Common myeloid progenitor, CD34-positive (primary cell): ENCODE data around the gene DPCD.
"Not testable (repeated sequence)": the region's sequence is repeated elsewhere in the genome, so short reads cannot be mapped to it uniquely, and the experiment has no call there.

Experiments used
- CTCF ChIA-PET: fragments of 350-600 bp; sonication (Branson Sonifier 250); formaldehyde crosslinking; loops from one replicate; lab custom pipeline; 2021; ENCODE audit warnings: antibody characterized with exemption; lab: Charles Lee
- POLR2A ChIA-PET: fragments of 350-600 bp; sonication (Branson Sonifier 250); formaldehyde crosslinking; loops from one replicate; lab custom pipeline; 2021; ENCODE audit warnings: antibody characterized with exemption; lab: Charles Lee
- DNase-seq, 3 donors: peaks; one replicate each; pipeline versions ENCODE4 v3.0.0 to v3.0.0-alpha.2; 2013
- H3K27ac ChIP-seq, 2 experiments: 1 replicate in 1 of 2; 2 replicates in 1 of 2; pipeline ENCODE4 v1.7.0; 2013; ENCODE audit warnings: inconsistent platforms in 2 of 2, low read length in 2 of 2, mild to moderate bottlenecking in 2 of 2, low read depth in 1 of 2, moderate library complexity in 1 of 2; ENCODE audit not compliant: severe bottlenecking in 2 of 2, insufficient read depth in 1 of 2, poor library complexity in 1 of 2
- H3K27me3 ChIP-seq, 5 experiments: replicated peaks in 2 of 5; 1 replicate in 3 of 5; 2 replicates in 2 of 5; pipeline versions ENCODE4 v1.6.1 to v1.7.0; 2013; ENCODE audit warnings: low read length in 4 of 5, mild to moderate bottlenecking in 2 of 5, moderate library complexity in 2 of 5, inconsistent platforms in 1 of 5; ENCODE audit not compliant: insufficient read depth in 5 of 5, control insufficient read depth in 4 of 5
- H3K36me3 ChIP-seq, 4 experiments: 1 replicate in 2 of 4; 2 replicates in 2 of 4; pipeline versions ENCODE4 v1.6.1 to v1.7.0; 2013; ENCODE audit warnings: low read length in 3 of 4, control low read depth in 1 of 4, mild to moderate bottlenecking in 1 of 4; ENCODE audit not compliant: control insufficient read depth in 4 of 4, insufficient read depth in 4 of 4
- H3K4me1 ChIP-seq, 4 experiments: 1 replicate in 3 of 4; 2 replicates in 1 of 4; pipeline versions ENCODE4 v1.6.1 to v1.7.1; 2013; ENCODE audit warnings: low read length in 3 of 4, mild to moderate bottlenecking in 3 of 4, control low read depth in 1 of 4, inconsistent platforms in 1 of 4, moderate library complexity in 1 of 4; ENCODE audit not compliant: control insufficient read depth in 4 of 4, insufficient read depth in 4 of 4; ENCODE audit errors: control extremely low read depth in 1 of 4
- H3K4me3 ChIP-seq, 7 experiments: 1 replicate in 4 of 7; 2 replicates in 3 of 7; pipeline versions ENCODE4 v1.5.1 to v1.7.0; 2013; ENCODE audit warnings: mild to moderate bottlenecking in 7 of 7, low read length in 6 of 7, moderate library complexity in 6 of 7, inconsistent platforms in 2 of 7, low read depth in 2 of 7, control low read depth in 1 of 7; ENCODE audit not compliant: insufficient read depth in 4 of 7, control insufficient read depth in 1 of 7; ENCODE audit errors: extremely low read depth in 1 of 7
- H3K9me3 ChIP-seq, 5 experiments: 1 replicate in 4 of 5; 2 replicates in 1 of 5; pipeline versions ENCODE4 v1.6.1 to v1.7.1; 2013; ENCODE audit warnings: low read length in 4 of 5, mild to moderate bottlenecking in 2 of 5, inconsistent platforms in 1 of 5, low read depth in 1 of 5, moderate library complexity in 1 of 5; ENCODE audit not compliant: control insufficient read depth in 4 of 5, insufficient read depth in 2 of 5; ENCODE audit errors: control extremely low read depth in 1 of 5
- WGBS: methylation state at CpG from one replicate; pipeline ENCODE4 v1.1.5; 2013; ENCODE audit not compliant: insufficient coverage; 5-methylcytosine and 5-hydroxymethylcytosine counted together

The DPCD gene

GRCh38 chr10:101580486-101581399 lies 7.4 kb upstream of the DPCD start:
- Histone ChIP-seq H3K27me3 (no peaks in the 10 kb centered on the region), H3K36me3 (peaks cover 5 to 78% (median 49%) of the 10 kb centered on the region in 4 experiments), H3K27ac (no peak overlapping the region), H3K4me3 (no peak overlapping the region), H3K4me1 (no peaks in the 10 kb centered on the region), H3K9me3 (no peaks in the 10 kb centered on the region)
- DNase-seq: no peak
- POLR2A ChIA-PET: interaction anchor here (0.6 kb wide), 1 partner anchor 15 kb away, joined by 3 read pairs; no protein-coding TSS in a partner anchor
- CTCF ChIA-PET: interaction anchor here (1.0 to 4.9 kb wide), 5 partner anchors 10 to 291 kb away, joined by 3 to 31 read pairs (median 4); no protein-coding TSS in a partner anchor
- WGBS: over 99% methylated on average over 7 of the region's 10 CpGs

GRCh38 chr10:101585841-101586240 lies 2.3 kb upstream of the DPCD start:
- POLR2A ChIA-PET: no interaction called here
- H3K27me3 ChIP-seq: no peaks in the 10 kb centered on the region
- 96% methylated on average over 8 of the region's 9 CpGs for WGBS
- peaks cover 5 to 21% (median 17%) of the 10 kb centered on the region in 4 experiments for H3K4me1 ChIP-seq
- CTCF ChIA-PET: interaction anchor here (1.0 to 2.4 kb wide), 2 partner anchors 15 to 119 kb away, joined by 4 to 8 read pairs; no protein-coding TSS in a partner anchor
- no peak overlapping the region for H3K4me3 ChIP-seq
- H3K36me3 ChIP-seq: peaks cover 2 to 41% (median 30%) of the 10 kb centered on the region in 4 experiments
- no peak for DNase-seq
- H3K9me3 ChIP-seq: no peaks in the 10 kb centered on the region
- H3K27ac ChIP-seq: no peak overlapping the region

GRCh38 chr10:101588879-101589278 lies 758 bp downstream of the DPCD start:
- no peaks in the 10 kb centered on the region for H3K27me3 ChIP-seq
- H3K4me1 ChIP-seq: peaks cover 5 to 23% (median 20%) of the 10 kb centered on the region in 4 experiments
- ChIA-PET POLR2A (no interaction called here), CTCF (interaction anchor here (1.2 to 1.3 kb wide), 2 partner anchors 18 kb away, joined by 4 to 5 read pairs; no protein-coding TSS in a partner anchor)
- H3K36me3 ChIP-seq: peaks cover 0 to 15% (median 11%) of the 10 kb centered on the region in 4 experiments
- H3K9me3 ChIP-seq: no peaks in the 10 kb centered on the region
- WGBS: 87% methylated on average over 5 of the region's 5 CpGs
- H3K27ac ChIP-seq: peak overlapping the region in 1 of 2 experiments; percentile 84
- H3K4me3 ChIP-seq: peak overlapping the region in 6 of 7 experiments; percentile 79 to 96 (median 90)
- no peak for DNase-seq

GRCh38 chr10:101593331-101593730 lies 5.2 kb downstream of the DPCD start:
- POLR2A ChIA-PET, H3K27ac ChIP-seq, H3K27me3 ChIP-seq, H3K9me3 ChIP-seq, DNase-seq, H3K36me3 ChIP-seq, H3K4me3 ChIP-seq: not testable (repeated sequence)
- WGBS: 100% methylated on average over 2 of the region's 2 CpGs
- CTCF ChIA-PET: interaction anchor here (1.1 to 1.6 kb wide), 4 partner anchors 11 to 22 kb away, joined by 3 to 4 read pairs (median 3); no protein-coding TSS in a partner anchor
- H3K4me1 ChIP-seq: peaks cover 4 to 11% (median 7%) of the 10 kb centered on the region in 4 experiments

- 98% methylated on average over 6 of the region's 13 CpGs for WGBS
- ChIA-PET CTCF (interaction anchor here (0.6 to 2.9 kb wide), 7 partner anchors 10 to 185 kb away, joined by 3 to 16 read pairs (median 4); no protein-coding TSS in a partner anchor), POLR2A (interaction anchor here (0.5 to 0.7 kb wide), 2 partner anchors 14 to 130 kb away, joined by 3 to 4 read pairs; no protein-coding TSS in a partner anchor)
- H3K4me3 ChIP-seq: no peak overlapping the region
- peaks cover 0 to 3% (median 0%) of the 10 kb centered on the region in 4 experiments for H3K36me3 ChIP-seq
- H3K9me3 ChIP-seq: no peaks in the 10 kb centered on the region
- H3K27me3 ChIP-seq: no peaks in the 10 kb centered on the region
- DNase-seq: no peak
- H3K27ac ChIP-seq: no peak overlapping the region
- H3K4me1 ChIP-seq: peaks cover 0 to 5% (median 1%) of the 10 kb centered on the region in 4 experiments
These were observed 7.7 kb downstream of the DPCD start for GRCh38 chr10:101595591-101596433.

- POLR2A ChIA-PET: no interaction called here
- CTCF ChIA-PET: interaction anchor here (0.7 to 2.9 kb wide), 4 partner anchors 8 to 245 kb away, joined by 3 to 16 read pairs (median 3); no protein-coding TSS in a partner anchor
- H3K27me3 ChIP-seq: no peaks in the 10 kb centered on the region
- peaks cover 0 to 5% (median 1%) of the 10 kb centered on the region in 4 experiments for H3K4me1 ChIP-seq
- peaks cover 0 to 4% (median 0%) of the 10 kb centered on the region in 4 experiments for H3K36me3 ChIP-seq
- H3K9me3 ChIP-seq: no peaks in the 10 kb centered on the region
- 92% methylated on average over 10 of the region's 14 CpGs for WGBS
- H3K27ac ChIP-seq: no peak overlapping the region
- no peak overlapping the region for H3K4me3 ChIP-seq
- no peak for DNase-seq
These were observed 9.2 kb downstream of the DPCD start for GRCh38 chr10:101597091-101597900.
